ENCODE measurements around the gene GRM2.

GRM2 gene

GRCh38 chr3:51706788-51707731, at the start of gene GRM2:
Gene GRM2, plus strand, starts transcription at chr3:51707068. Its CDS starts 1,916 bp downstream, at chr3:51708984.
- DNase-seq, result peak; percentile 9 to 12

GRCh38 chr3:51657234-51657633, 49.6 kb upstream of the GRM2 start:
- peak; percentile 75 to 85 for DNase-seq

GRCh38 chr3:51659942-51660341, 46.9 kb upstream of the GRM2 start:
- DNase-seq, result no peak

GRCh38 chr3:51662456-51662855, 44.4 kb upstream of the GRM2 start:
- no peak for DNase-seq

DNA sequence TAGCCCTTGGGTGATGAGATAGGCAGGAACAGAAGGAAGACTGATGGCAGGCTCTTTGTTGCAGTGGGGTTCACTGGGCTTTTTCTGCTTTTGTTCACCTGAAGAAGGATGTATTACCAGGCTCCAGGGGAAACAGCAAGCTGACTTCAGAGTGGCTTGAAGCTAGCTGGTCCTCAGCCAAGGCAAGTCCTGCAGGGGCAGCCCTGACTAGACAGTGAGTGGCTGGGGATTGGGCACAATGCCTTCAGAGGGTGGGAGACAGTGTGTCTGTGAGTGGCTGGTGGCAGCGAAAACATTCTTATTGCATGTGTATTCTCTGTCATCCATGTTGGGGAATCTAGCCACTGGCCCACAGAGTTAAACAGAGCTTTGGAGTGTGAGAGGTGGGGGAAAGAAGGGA, 38.1 kb upstream of the GRM2 start:
- no peak for DNase-seq

- DNase-seq, result peak; percentile 71 to 91
These were observed 37.4 kb upstream of the GRM2 start for GRCh38 chr3:51669241-51670052.

DNA sequence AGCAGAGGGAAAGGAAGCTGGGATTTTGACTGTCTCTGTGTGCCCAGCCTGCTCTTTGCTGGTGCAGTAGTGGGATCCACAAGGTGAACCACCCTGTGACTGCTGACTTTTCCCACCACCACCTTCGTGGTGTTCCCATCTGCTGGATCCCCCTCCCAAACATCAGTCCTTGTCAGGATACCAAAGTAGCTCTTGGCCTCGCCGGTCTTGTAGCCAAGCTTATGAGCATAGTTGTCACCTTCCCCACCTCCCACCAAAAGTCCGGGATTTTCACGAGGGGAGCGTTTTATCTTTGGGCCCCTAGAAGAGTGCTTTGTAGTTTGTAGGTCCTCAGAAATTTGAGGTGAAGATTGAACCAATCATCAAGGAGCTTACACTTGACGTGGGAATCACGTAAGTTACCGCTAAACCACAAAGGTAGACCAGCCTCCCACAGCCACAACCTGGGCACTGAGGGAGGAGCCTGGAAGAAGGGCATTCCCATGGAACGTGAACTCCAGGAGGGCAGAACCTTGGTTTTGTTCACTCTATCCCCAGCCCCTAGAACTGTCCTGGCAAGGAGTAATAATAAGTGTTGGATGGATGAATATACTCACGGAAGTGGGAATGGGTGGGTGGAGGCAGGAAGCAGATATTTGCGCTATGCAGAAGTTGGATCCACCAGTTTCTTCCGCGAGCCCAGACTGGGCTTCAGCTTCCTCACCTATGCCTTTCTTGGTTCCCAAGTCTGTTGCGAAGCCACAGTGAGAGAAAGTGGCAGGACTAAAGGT, 36.6 kb upstream of the GRM2 start:
- DNase-seq, result peak in 1 of 2 donors; percentile 20

- peak; percentile 86 to 95 for DNase-seq
These were observed 35.8 kb upstream of the GRM2 start, which contains the start of gene TEX264 for GRCh38 chr3:51670823-51671733. Gene TEX264, plus strand, starts transcription at chr3:51671252. Its CDS starts 3,053 bp downstream, at chr3:51674305.

DNA sequence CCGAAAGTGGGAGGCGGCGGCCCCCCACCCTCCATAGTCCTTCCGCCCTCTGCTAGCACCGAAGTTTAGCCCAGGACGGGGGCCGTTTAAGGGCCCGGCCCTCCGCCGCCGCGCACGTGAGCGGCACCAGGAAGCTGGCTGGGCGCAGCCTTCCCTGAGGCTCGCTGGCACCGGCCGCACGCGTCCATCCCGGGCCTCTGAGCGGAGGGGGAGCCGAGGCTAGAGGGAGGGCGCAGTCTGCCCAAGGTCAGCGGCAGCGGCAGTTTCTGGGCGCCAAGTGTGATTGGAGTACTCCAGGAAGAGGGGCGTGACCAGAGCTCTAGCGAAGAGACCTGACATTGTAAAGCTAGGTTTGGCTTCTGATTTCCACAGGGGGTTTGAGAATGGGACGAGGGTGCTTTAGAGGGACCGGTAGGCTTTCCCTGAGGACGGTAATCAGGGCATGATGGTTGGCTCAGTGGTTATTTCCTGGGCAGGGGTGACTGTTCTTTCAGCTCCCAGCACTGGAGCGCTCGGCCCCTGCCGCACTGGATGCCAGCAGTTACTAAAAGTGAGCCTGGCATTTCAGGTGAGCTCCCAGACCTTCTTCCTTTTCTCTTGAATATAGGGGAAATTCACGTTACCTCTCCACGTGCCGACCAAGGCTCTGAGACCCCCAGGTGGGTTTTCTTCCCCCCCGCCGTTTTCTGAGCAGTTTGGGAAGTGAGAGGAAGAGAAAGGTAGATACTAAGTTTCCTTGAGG, 35.0 kb upstream of the GRM2 start:
- DNase-seq, result peak; percentile 41 to 58

GRCh38 chr3:51673181-51673801, 33.6 kb upstream of the GRM2 start:
- DNase-seq, result no peak

DNA sequence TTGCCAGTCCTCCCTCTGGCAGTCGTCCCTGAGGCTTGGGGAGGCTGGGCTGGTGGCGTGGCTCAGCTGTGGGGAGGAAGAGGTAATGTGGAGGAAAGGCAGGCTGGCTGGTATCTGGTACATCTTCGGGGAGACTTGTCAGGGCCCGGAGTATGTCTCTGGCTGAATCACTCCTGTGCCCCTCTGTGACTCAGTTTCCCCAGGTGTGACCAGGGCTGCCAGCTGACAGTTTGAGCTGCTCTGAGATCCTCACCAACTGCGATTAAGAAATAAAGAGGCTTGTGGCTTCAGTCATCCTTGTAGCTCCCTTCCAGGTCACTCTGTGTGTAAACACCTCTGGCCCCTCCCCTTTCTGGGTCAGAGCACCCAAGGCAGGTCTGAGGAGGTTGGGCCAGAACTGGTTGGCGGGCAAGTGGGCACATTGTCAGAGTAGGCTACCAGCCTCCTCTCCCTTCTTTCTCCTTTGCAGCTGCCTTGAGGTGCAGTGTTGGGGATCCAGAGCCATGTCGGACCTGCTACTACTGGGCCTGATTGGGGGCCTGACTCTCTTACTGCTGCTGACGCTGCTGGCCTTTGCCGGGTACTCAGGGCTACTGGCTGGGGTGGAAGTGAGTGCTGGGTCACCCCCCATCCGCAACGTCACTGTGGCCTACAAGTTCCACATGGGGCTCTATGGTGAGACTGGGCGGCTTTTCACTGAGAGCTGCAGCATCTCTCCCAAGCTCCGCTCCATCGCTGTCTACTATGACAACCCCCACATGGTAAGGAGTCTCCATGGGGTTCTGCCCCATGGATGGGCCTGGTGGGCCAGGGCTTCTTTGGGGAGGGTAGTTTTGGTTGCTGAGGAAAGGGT, 32.8 kb upstream of the GRM2 start:
- no peak for DNase-seq

- no peak for DNase-seq
These were observed 31.7 kb upstream of the GRM2 start for GRCh38 chr3:51675201-51675611.

- no peak for DNase-seq
These were observed 30.7 kb upstream of the GRM2 start for GRCh38 chr3:51676102-51676640.

GRCh38 chr3:51677358-51677757, 29.5 kb upstream of the GRM2 start:
- no peak for DNase-seq

GRCh38 chr3:51678186-51678585, 28.7 kb upstream of the GRM2 start:
- DNase-seq, result no peak

DNA sequence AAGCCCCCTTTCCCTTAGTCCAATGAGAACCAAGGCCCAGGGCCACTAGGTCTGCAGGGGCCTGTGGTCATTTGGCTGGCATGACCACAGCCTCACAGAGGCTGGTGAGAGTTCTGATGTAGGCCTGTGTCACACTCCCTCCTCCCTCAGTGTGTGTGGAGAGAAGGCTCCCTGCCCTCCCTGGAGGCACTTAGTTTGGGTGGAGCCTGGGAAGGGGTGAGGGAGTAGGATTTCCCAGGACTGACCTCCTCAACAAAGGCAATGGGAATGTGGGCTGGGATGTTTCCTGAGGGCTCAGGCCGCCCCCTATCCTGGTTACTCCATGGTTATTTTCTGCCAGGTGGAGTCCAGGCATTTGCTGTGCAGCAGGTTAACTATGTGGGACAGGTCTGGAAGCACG, 28.2 kb upstream of the GRM2 start:
- DNase-seq, result no peak

DNA sequence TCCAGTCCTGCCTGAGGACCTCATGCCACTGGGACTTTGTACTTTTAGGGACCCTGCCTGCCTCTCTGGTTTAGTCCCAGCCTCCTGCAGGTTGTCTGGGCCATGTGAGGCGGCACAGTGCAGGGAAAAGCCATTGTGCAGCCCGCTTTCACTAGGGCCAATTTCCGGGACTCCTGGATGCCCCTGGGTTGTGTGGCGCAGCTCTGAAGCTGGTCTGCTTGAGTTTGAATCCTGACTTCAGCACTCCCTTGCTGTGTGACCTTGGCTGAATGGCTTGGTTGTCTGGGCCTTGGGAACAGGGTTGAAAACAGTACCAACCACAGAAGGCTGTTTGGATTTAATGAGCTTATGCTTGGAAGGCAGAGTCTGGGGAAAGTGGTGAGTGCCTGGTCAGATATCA, 27.6 kb upstream of the GRM2 start:
- no peak for DNase-seq

DNA sequence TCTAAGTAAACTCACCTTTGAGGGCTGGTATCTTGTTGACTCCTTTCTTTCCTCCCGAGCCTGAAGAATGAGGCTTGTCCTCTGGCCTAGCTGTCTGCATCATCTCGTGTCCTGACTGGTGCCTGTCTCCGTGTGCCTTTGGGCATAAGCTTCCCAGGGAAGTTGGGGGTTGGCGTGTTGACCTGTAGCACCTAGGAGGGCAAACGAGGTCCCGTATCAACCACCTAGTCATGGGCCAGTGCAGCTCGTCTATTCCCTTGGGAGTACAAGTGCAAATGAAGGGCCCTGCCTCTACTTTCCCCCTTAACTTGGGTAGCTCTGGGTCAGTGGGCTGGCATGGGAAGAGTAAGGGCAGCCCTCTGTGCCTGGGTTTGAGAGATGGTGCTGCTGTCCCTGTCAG, 27.1 kb upstream of the GRM2 start:
- DNase-seq, result no peak

GRCh38 chr3:51680196-51680595, 26.7 kb upstream of the GRM2 start:
- no peak for DNase-seq

All from inflammatory macrophage treated with lipopolysaccharide for 1 hour (primary cell).